NB4 (cell line): ENCODE data around the gene ADTRP.

Source experiments
- CTCF ChIP-seq: IDR thresholded peaks from one replicate; pipeline ENCODE4 v1.5.1; 2012; ENCODE audit warnings: low read depth, low read length
- MYC ChIP-seq: IDR thresholded peaks from 2 replicates; pipeline ENCODE4 v1.6.1; 2011; ENCODE audit warnings: low read depth, low read length
- POLR2A ChIP-seq: IDR thresholded peaks from 2 replicates; pipeline ENCODE4 v1.6.1; 2011; ENCODE audit warnings: mild to moderate bottlenecking; ENCODE audit not compliant: insufficient read length; ENCODE audit errors: extremely low read depth
- TF ChIP-seq, protein P1 (sequence below): IDR thresholded peaks from 2 replicates; pipeline ENCODE4 v1.6.1; 2011; ENCODE audit warnings: low read depth, low read length

DNA sequence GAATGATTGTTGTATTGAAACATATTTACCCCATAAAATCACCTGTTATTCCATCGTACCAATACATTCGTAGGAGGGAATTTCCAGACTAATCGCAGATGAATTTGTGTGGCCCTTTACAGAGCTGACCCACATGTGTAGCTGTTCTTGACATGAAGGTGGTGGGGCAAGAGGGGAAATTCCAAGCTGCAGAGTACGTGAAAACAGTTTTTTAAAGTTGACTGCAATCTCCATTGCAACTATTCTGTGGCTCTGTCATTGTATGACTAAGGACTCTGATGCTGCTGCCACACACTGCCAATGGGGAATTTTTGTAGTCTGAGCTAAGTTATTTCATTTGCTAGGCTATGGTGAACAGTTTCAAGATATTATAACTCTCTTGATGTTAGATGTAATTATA lies 46.4 kb upstream of the ADTRP start:
- TF ChIP-seq CTCF (no peak), POLR2A (no peak), MYC (no peak)
- TF ChIP-seq, protein P1, sequence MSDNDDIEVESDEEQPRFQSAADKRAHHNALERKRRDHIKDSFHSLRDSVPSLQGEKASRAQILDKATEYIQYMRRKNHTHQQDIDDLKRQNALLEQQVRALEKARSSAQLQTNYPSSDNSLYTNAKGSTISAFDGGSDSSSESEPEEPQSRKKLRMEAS, result no peak
